B cell (primary cell): ENCODE results near the gene CEP131. TPM values are rescaled to one million over a fixed set of nuclear protein-coding genes. Genes with fewer than 3 reads are reported as not detected.
A peak's percentile ranks its signal among the peaks of the same experiment; 100 is the strongest.

ENCODE experiments used
- ATAC-seq: fragments of 200-7000 bp; cut with Tn5 transposase; one replicate; pipeline ENCODE4 v1.10.0; 2021; ENCODE audit warnings: low read depth, mild to moderate bottlenecking, moderate number of reproducible peaks, moderate library complexity
- CTCF ChIA-PET: fragments of 350-600 bp; sonication (Branson Sonifier 250); formaldehyde crosslinking; loops from one replicate; lab custom pipeline; 2021; ENCODE audit warnings: antibody characterized with exemption, inconsistent platforms; lab: Charles Lee
- POLR2A ChIA-PET: fragments of 350-600 bp; sonication (Branson Sonifier 250); formaldehyde crosslinking; loops from one replicate; lab custom pipeline; 2021; ENCODE audit warnings: antibody characterized with exemption; lab: Charles Lee
- DNase-seq: peaks from one replicate; pipeline ENCODE4 v3.0.0; 2013
- H2AFZ ChIP-seq: 2 replicates; pipeline ENCODE4 v1.6.1; 2012; ENCODE audit warnings: mild to moderate bottlenecking, low read depth, low read length; ENCODE audit not compliant: insufficient read depth, poor library complexity, severe bottlenecking
- H3K27ac ChIP-seq, 2 donors: 1 replicate in 1 of 2; 2 replicates in 1 of 2; pipeline ENCODE4 v1.5.1; 2012 to 2013; ENCODE audit warnings: low read length in 2 of 2, mild to moderate bottlenecking in 2 of 2, moderate library complexity in 1 of 2
- H3K27me3 ChIP-seq, 4 experiments: fragments of 200-600 bp in 1 of 4; sonication (generic) in 1 of 4; replicated peaks in 1 of 4; 1 replicate in 2 of 4; 2 replicates in 2 of 4; pipeline versions ENCODE4 v1.6.1 to v1.7.0; 2013 to 2016; ENCODE audit warnings: low read length in 3 of 4, mild to moderate bottlenecking in 2 of 4, mixed read lengths in 1 of 4, moderate library complexity in 1 of 4; ENCODE audit not compliant: insufficient read depth in 4 of 4, control insufficient read depth in 3 of 4; ENCODE audit errors: control extremely low read depth in 1 of 4
- H3K36me3 ChIP-seq, 2 experiments: replicated peaks in 1 of 2; 1 replicate in 1 of 2; 2 replicates in 1 of 2; pipeline versions ENCODE4 v1.6.1 to v1.7.1; 2013; ENCODE audit warnings: low read length in 1 of 2; ENCODE audit not compliant: insufficient read depth in 2 of 2, control insufficient read depth in 1 of 2; ENCODE audit errors: control extremely low read depth in 1 of 2, extremely low read depth in 1 of 2
- H3K4me1 ChIP-seq, 2 donors: fragments of 200-600 bp in 1 of 2; sonication (generic) in 1 of 2; 1 replicate in 1 of 2; 2 replicates in 1 of 2; pipeline versions ENCODE4 v1.5.1 to v1.6.1; 2013 to 2017; ENCODE audit warnings: low read length in 2 of 2; ENCODE audit not compliant: control insufficient read depth in 2 of 2, insufficient read depth in 2 of 2
- H3K4me2 ChIP-seq: replicated peaks from 2 replicates; pipeline ENCODE3; 2012; ENCODE audit warnings: mild to moderate bottlenecking, low read depth, low read length; ENCODE audit not compliant: poor library complexity, severe bottlenecking
- H3K4me3 ChIP-seq, 5 experiments: fragments of 200-600 bp in 1 of 5; sonication (generic) in 1 of 5; 1 replicate in 3 of 5; 2 replicates in 2 of 5; pipeline versions ENCODE4 v1.5.1 to v1.7.0; 2011 to 2016; ENCODE audit warnings: low read length in 4 of 5, mild to moderate bottlenecking in 4 of 5, low read depth in 2 of 5, control low read depth in 1 of 5, moderate library complexity in 1 of 5; ENCODE audit not compliant: insufficient read depth in 1 of 5; ENCODE audit errors: control extremely low read depth in 1 of 5, extremely low read depth in 1 of 5
- H3K79me2 ChIP-seq: fragments of 200-600 bp; sonication (generic); one replicate; pipeline ENCODE4 v1.6.0; 2016; ENCODE audit warnings: low read length; ENCODE audit not compliant: control insufficient read depth, insufficient read depth
- H3K9ac ChIP-seq: fragments of 200-600 bp; sonication (generic); 2 replicates; pipeline ENCODE4 v1.6.1; 2017; ENCODE audit warnings: mild to moderate bottlenecking, low read length, moderate library complexity
- H3K9me3 ChIP-seq, 3 donors: one replicate each; pipeline versions ENCODE4 v1.6.1 to v1.7.1; 2013; ENCODE audit warnings: low read length in 2 of 3; ENCODE audit not compliant: control insufficient read depth in 2 of 3, insufficient read depth in 1 of 3; ENCODE audit errors: control extremely low read depth in 1 of 3
- H4K20me1 ChIP-seq: 2 replicates; pipeline ENCODE4 v1.6.0; 2012; ENCODE audit warnings: mild to moderate bottlenecking, low read length; ENCODE audit not compliant: insufficient read depth, control insufficient read depth, poor library complexity, severe bottlenecking
- H3K27ac Mint-ChIP-seq: one replicate; pipeline ENCODE4 v1.8.0; 2021; ENCODE audit warnings: mixed read lengths
- H3K27me3 Mint-ChIP-seq: one replicate; pipeline ENCODE4 v1.8.0; 2021; ENCODE audit warnings: mixed read lengths
- H3K4me1 Mint-ChIP-seq: one replicate; pipeline ENCODE4 v1.8.0; 2021; ENCODE audit warnings: mixed read lengths
- H3K4me3 Mint-ChIP-seq: one replicate; pipeline ENCODE4 v1.8.0; 2021; ENCODE audit warnings: mixed read lengths
- H3K9me3 Mint-ChIP-seq: one replicate; pipeline ENCODE4 v1.8.0; 2022; ENCODE audit warnings: mixed read lengths; ENCODE audit not compliant: insufficient read depth
- CTCF ChIP-seq: fragments of 200-600 bp; IDR thresholded peaks from one replicate; pipeline ENCODE4 v1.8.0; 2022; ENCODE audit warnings: antibody characterized with exemption, mild to moderate bottlenecking
- EZH2 ChIP-seq: IDR thresholded peaks from 2 replicates; pipeline ENCODE4 v1.6.1; 2012; ENCODE audit warnings: borderline replicate concordance, low read depth, mild to moderate bottlenecking, moderate library complexity, low read length; ENCODE audit not compliant: insufficient read depth, poor library complexity, severe bottlenecking
- WGBS: methylation state at CpG from one replicate; pipeline ENCODE4 v1.1.5; 2013; ENCODE audit warnings: missing lambda C conversion rate; ENCODE audit not compliant: insufficient coverage; 5-methylcytosine and 5-hydroxymethylcytosine counted together
- intact Hi-C: fragments of 100-400 bp; cut with micrococcal nuclease; formaldehyde crosslinking; loops from one replicate; pipeline ENCODE4 v1.10.0; 2022
- polyA plus RNA-seq: library from polyadenylated mRNA; depleted of rRNA; stranded (reverse); fragments of >200 nt; gene quantifications from 2 replicates; pipeline ENCODE4 v1.2.3, GENCODE V29; 2012
- total RNA-seq, 2 donors: library from RNA; stranded (reverse); fragments of 120-200 nt in 1 of 2; gene quantifications; 1 replicate in 1 of 2; 2 replicates in 1 of 2; pipeline versions ENCODE4 v1.2.3 to v1.2.4, GENCODE V29; 2013 to 2022

The CEP131 gene
- total and polyA plus RNA-seq, 2 donors (not counting 1 experiment from before 2014, with no cell fraction given): 18.8 to 25.5 TPM

GRCh38 chr17:81167638-81168037 is 55.1 kb downstream of the CEP131 start:
- Mint-ChIP-seq H3K27ac (no peak overlapping the region), H3K4me3 (peak overlapping the region; percentile 66), H3K9me3 (no peaks in the 10 kb centered on the region), H3K4me1 (peaks cover 4% of the 10 kb centered on the region), H3K27me3 (peaks cover 14% of the 10 kb centered on the region)
- no peak overlapping the region for H3K9ac ChIP-seq
- POLR2A ChIA-PET: no interaction called here
- no peak overlapping the region for H3K4me2 ChIP-seq
- DNase-seq (no peak), ATAC-seq (no peak)
- no peaks in the 10 kb centered on the region for H4K20me1 ChIP-seq
- H3K36me3 ChIP-seq: no peaks in the 10 kb centered on the region
- H3K27me3 ChIP-seq: peaks cover 0 to 39% (median 12%) of the 10 kb centered on the region in 4 experiments
- no peaks in the 10 kb centered on the region for H3K79me2 ChIP-seq
- no peak overlapping the region for H2AFZ ChIP-seq
- no peak for TF ChIP-seq CTCF
- no peak for TF ChIP-seq EZH2
- 95% methylated on average over 7 of the region's 7 CpGs for WGBS
- intact Hi-C loops: no loop called here
- H3K9me3 ChIP-seq: peaks cover 0 to 8% (median 0%) of the 10 kb centered on the region in 3 donors
- CTCF ChIA-PET: no interaction called here
- no peak overlapping the region for H3K27ac ChIP-seq
- peaks cover 7 to 10% of the 10 kb centered on the region in 2 donors for H3K4me1 ChIP-seq
- no peak overlapping the region for H3K4me3 ChIP-seq

- H3K27ac Mint-ChIP-seq: no peak overlapping the region
- ATAC-seq (no peak), DNase-seq (no peak)
- no peaks in the 10 kb centered on the region for H3K79me2 ChIP-seq
- H3K27ac ChIP-seq: no peak overlapping the region
- POLR2A ChIA-PET: no interaction called here
- H3K36me3 ChIP-seq: no peaks in the 10 kb centered on the region
- no peak overlapping the region for H3K9ac ChIP-seq
- H3K27me3 Mint-ChIP-seq: peaks cover 14% of the 10 kb centered on the region
- peaks cover 4% of the 10 kb centered on the region for H3K4me1 Mint-ChIP-seq
- CTCF ChIA-PET: no interaction called here
- peaks cover 0 to 39% (median 12%) of the 10 kb centered on the region in 4 experiments for H3K27me3 ChIP-seq
- no peaks in the 10 kb centered on the region for H4K20me1 ChIP-seq
- no peak overlapping the region for H3K4me2 ChIP-seq
- H3K9me3 Mint-ChIP-seq: no peaks in the 10 kb centered on the region
- H3K9me3 ChIP-seq: peaks cover 0 to 8% (median 0%) of the 10 kb centered on the region in 3 donors
- intact Hi-C loops: no loop called here
- no peak overlapping the region for H2AFZ ChIP-seq
- H3K4me3 ChIP-seq: no peak overlapping the region
- peak overlapping the region; percentile 66 for H3K4me3 Mint-ChIP-seq
- 100% methylated on average over 2 of the region's 4 CpGs for WGBS
- no peak for TF ChIP-seq EZH2
- TF ChIP-seq CTCF: no peak
- peaks cover 7 to 10% of the 10 kb centered on the region in 2 donors for H3K4me1 ChIP-seq
Measured at GRCh38 chr17:81167194-81167524, 55.6 kb downstream of the CEP131 start.
